Hindlimb muscle (tissue), 1 donor: ENCODE measurements around the gene PRSS22. TPM values are rescaled to one million over a fixed set of nuclear protein-coding genes. Genes with fewer than 3 reads are reported as not detected.

Source experiments
- DNase-seq: peaks from one replicate; pipeline ENCODE4 v3.0.0-alpha.2; 2013
- polyA plus RNA-seq: library from polyadenylated mRNA; unstranded; fragments of 120-200 nt; gene quantifications from one replicate; pipeline ENCODE4 v1.2.1, GENCODE V29; 2013; ENCODE audit not compliant: insufficient read length

The PRSS22 gene
- polyA plus RNA-seq, 1 donor = not detected

- DNase-seq = no peak
Observed at GRCh38 chr16:2829501-2830354, 28.2 kb downstream of the PRSS22 start, which contains the start of gene ZG16B. TSS of gene ZG16B (plus strand) at chr16:2830303. CDS start at chr16:2830442, 139 bp downstream.

DNA sequence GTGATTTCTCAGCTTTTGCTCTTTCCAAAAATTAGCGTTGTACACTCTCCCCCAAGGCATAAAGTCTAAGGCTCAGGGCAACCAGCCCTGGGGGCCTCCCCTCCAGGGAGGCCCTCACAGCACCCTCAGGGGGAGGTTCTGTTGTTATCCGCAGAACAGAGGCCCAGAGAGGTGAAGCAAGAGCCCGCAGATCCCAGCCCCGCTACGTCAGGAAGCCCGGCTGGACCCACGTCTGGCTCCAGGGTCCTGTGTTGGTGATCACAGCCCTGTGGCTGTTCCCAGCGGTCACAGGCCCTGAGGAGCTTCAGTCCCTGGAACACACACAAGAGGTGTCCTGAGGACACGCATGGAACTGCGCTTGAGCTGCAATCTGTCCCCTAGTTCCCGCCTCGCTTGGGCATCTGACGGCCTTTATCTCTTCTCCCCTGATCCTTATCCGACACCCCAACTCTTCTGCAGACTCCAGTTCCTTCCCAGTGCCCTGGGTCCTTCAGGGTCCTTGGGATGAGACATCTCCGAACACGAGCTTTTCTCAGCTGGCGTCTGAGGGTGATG, 29.0 kb downstream of the PRSS22 start:
- DNase-seq = no peak

- no peak for DNase-seq
Observed at GRCh38 chr16:2828521-2828840, 29.5 kb downstream of the PRSS22 start.

- DNase-seq = no peak
Observed at GRCh38 chr16:2827831-2828520, 30.0 kb downstream of the PRSS22 start.

GRCh38 chr16:2827374-2827791, 30.6 kb downstream of the PRSS22 start:
- no peak for DNase-seq

DNA sequence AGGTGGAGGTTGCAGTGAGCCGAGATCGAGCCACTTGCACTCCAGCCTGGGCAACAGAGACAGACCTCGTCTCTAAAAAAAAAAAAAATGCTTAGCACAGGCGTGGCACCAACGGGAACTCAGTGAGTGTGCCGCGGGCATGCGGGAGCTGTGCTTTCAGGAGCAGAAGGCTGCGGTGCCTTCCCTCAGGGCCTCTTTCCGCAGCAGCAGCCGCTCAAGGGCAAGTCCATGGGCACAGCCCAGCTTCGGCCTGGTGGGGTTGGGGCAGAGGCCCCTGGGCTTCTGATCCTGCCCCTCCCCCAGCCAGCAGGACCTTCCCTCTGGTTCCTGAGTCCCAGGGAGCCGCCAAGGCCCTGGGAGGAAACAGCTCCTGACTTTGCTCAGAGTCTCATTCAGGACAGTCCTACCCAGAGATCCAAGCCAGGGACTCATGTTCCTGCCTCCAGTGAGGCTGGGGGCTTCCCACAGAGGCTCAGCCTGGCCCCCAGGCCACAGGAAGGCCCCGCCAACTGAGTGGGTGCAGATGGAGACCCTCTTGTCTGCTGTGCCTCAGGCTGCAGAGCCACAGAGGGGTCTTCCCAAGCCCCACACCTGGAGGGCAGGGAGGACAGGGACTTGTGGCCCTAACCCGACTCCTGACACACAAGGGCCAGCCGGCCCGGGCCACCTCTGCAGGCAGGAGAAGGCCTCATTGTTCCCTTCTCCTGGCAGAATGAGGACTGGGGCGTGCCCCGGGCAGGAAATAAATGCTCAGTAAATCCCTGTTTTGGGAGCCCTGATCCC, 31.2 kb downstream of the PRSS22 start:
- DNase-seq = no peak

DNA sequence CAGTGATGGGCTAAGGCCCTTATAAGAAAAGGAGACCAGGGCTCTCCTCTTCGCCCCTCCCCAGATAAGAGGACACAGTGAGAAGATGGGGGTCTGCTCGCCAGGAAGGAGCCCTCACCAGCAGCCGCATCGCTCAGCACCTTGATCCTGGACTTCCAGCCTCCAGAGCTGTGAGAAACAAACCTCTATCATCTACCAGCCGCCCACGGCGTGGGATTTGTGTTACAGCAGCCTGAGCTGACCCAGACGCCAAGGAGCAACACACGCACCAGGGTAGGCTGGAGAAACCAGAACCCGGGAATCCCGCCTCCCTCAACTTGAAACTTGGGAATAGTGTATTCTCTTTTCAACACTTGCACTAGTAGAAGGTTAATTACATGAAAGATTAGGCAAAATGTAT, 32.1 kb downstream of the PRSS22 start:
- no peak for DNase-seq

DNA sequence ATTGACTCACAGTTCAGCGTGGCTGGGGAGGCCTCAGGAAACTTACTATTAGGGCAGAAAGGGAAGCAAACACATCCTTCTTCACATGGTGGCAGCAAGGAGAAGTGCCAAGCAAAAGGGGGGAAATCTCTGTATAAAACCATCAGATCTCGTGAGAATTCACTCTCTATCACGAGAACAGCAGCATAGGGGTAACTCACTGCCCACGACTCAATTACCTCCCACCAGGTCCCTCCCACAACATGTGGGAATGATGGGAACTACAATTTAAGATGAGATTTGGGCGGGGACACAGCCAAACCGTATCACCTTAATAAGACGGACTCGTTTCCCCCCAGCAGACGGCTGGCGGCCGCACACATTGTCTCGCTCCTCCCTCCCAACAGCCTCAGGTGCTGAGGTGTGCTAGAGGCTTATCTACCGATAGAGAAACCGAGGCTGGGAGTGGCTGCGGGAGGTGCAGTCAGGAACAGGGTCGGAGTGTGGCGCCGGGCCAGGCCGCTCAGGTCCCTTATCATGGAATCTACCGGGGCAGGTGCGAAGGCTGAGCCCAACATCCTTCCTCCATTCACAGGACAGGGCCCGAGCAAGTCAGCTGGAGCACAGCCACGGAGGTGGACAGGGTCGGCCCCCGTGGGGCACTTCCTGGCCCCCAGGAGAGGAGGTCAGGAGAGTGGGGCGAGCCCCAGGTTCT, 32.8 kb downstream of the PRSS22 start:
- DNase-seq = no peak

DNA sequence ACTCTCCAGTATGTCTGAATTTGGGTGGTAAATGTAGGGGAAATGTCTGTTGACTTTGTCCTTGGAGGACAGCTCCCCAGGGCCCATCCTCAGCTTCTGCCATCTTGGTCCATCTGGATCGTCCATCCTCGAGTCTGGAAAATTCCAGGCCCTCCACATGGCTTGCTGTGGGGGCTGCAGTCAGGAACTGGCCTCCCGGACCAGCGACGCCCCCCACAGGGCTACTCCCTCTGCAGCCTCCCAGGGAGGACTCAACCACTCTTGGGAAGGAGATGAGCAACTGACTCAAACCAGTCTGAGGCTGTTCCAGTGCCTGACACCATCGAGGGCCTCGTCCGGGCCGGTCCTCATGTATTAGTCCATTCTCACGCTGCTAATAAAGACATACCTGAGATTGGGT, 33.3 kb downstream of the PRSS22 start:
- DNase-seq = no peak

DNA sequence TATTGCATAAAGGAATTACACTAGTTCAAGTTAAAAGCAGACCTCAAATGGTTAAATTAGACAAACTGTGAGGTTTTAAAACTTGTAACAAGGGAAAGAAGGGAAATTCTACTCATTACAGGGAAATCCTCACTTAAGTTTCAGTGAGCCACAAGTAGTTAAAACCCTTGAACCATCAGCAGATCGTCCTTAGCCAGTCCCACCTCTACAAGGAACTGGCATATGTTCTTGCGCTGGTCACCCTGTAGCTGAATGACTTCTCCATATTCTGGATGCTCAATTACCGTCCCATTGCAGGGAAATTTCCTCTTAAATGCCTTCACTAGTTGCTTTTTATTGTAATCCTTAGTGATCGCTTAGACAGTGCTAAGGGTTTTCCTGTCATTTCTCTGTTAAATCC, 35.5 kb downstream of the PRSS22 start:
- no peak for DNase-seq

DNA sequence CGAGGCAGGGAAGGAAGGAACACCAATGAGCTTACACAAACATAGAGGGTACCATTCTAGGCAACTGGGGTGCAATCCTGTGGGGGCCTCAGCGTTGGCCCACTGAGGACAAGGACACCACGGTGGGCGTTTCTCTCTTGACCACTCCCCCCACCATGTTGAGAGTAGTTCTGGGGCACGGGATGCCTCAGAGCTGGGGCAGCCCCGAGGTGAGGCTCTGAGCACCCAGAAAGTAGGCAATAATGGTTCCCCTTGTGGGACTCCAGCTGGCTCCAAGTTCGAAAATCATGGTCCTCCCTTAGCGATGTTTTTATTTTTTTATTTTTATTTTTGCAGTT, 35.8 kb downstream of the PRSS22 start:
- DNase-seq = no peak

- no peak for DNase-seq
Observed at GRCh38 chr16:2821487-2822157, 36.3 kb downstream of the PRSS22 start.

DNA sequence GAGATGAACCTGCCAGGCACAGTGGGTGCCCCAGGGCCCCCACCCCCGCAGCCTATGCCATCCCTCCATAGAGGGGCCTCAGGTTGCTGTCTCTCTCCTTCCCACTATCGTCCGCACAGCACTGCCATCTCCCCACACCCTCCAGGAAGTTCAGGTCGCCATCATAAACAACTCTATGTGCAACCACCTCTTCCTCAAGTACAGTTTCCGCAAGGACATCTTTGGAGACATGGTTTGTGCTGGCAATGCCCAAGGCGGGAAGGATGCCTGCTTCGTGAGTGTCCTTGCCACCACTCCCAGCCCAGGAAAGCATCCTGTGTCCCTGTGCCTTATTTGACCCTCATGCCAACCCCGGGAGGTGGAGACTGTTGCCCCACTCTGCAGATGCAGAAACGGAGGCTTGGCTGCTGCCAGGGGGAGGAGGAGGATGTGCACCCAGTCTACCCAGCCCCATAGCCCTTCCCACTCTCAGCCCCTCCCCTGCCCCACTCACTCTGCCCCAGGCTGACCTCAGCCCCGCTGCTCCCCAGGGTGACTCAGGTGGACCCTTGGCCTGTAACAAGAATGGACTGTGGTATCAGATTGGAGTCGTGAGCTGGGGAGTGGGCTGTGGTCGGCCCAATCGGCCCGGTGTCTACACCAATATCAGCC, 37.0 kb downstream of the PRSS22 start:
- no peak for DNase-seq

DNA sequence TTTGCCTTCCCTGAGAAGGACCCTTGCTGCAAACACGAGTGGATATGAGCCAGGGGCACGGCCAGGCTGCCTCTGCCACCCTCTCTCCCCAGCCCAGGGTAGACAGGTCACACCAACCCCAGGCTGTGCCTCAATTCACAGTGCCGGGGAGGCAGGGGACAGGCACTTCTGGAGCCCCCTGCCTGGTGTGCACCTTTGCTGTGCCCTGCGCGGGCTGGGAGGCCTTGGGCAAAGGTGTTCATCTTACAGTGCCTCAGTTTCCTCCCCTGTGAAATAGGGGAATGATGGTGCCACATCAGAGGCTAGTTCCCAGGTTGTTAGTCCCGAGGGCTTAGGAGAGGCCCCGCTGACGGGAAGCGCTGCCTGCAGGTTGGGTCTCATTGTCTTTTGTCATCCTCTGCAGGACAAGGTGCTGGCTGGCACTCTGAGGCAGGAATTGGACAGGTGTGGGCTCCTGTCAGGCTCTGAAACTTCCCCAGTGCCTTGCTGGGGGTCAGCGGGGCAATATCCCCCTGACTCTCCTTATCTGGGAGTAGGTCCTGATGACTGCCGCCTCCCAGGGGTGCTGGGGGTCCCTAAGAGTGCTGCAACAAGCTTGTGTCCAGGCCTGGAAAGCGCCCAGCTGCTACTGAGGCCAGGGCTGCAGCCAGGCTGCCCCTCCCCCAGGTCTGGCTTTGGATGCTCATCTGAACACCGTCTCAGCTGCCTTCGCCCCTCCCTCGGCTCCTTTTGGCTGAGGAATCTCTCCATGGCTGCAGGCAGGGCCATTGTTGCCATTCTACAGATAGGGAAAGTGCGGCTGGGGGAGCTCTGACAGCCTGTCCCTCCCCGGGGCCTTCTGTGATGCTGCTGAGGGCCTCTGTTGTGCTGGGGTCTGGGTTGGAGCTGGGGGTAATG, 37.8 kb downstream of the PRSS22 start:
- DNase-seq = no peak

GRCh38 chr16:2819179-2819938, 38.6 kb downstream of the PRSS22 start:
- DNase-seq = no peak

DNA sequence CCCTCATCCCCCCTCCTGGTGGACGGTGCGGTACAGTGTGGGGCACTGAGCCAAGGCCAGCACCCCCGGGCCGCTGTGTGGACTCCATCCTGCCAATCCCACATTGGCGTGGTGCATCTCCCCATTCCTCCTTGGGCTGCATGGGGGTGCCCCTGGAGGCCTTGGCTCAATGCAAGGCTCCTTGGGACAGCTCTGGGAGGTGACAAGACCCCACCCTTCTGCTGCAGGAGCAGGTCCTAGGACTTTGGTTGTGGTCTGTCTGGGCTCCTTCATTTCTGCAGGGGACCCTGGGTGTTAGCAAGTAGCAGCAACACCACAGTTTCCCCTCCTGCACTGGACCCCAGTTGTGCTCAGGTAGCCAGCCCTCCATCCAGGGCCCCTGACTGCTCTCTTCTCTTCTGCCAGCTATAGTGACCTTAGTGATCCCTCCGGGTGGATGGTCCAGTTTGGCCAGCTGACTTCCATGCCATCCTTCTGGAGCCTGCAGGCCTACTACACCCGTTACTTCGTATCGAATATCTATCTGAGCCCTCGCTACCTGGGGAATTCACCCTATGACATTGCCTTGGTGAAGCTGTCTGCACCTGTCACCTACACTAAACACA, 39.6 kb downstream of the PRSS22 start:
- DNase-seq = no peak

GRCh38 chr16:2817340-2818271, 40.4 kb downstream of the PRSS22 start:
- no peak for DNase-seq
